ENCODE data around the gene FBLN2. TPM values are rescaled to one million over a fixed set of nuclear protein-coding genes. Genes with fewer than 3 reads are reported as not detected.
"Not testable (repeated sequence)": the region's sequence is repeated elsewhere in the genome, so short reads cannot be mapped to it uniquely, and the experiment has no call there.

FBLN2 gene
- total and polyA plus RNA-seq, 2 donors, result 132 to 246 TPM

- WGBS, result 54% methylated on average over 15 of the region's 15 CpGs
- H3K36me3 ChIP-seq (ENCODE audit: insufficient read depth), result no peaks in the 10 kb centered on the region
- no peak for DNase-seq (ENCODE audit: extremely low spot score)
- no peak overlapping the region for H3K27ac ChIP-seq (ENCODE audit: low read depth)
- no peaks in the 10 kb centered on the region for H3K4me1 ChIP-seq (ENCODE audit: insufficient read depth)
- no peak overlapping the region for H3K4me3 ChIP-seq (ENCODE audit: low read depth, low read length)
Measured at GRCh38 chr3:13518516-13518953, 30.4 kb upstream of the FBLN2 start.

DNA sequence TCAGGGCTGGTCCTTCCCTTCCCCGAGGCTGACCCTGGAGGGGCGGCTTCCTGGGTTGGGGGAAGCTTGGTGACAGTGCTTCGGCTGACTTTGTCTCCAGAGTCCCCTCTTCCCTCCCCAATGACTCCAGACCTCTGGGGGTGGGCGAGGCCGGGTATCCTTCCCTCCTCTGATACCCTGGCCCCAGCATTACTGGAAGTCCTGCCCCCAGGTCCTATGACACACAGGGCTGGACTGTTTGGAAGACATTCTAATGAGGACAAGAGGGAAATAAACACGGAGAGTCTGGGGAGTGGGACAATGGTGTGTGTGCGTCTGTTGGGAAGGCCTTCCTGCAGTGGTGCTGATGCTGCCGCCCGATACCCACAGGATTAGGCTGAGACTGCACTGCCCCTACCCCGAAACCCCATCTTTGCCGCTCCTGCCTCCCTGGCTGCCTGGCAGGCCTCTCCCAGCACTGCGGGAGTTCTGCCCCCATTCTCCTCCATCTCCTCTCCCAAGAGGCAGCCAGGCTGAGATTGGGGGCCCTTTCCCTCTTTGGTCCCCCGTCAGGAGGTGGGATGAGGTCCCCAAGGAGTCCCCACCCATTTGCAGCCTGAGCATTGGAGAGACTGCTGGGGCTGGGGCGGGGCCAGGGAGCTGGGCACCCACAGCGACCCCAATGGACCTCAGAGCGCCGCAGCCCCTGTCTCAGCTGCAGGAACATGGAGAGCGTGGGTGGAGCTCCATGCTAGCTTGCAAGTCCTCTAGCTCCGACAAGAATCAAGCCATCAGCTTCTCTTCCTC, 29.7 kb upstream of the FBLN2 start:
- Histone ChIP-seq H3K4me3 (ENCODE audit: low read depth, low read length) (no peak overlapping the region), H3K27ac (ENCODE audit: low read depth) (no peak overlapping the region), H3K36me3 (ENCODE audit: insufficient read depth) (no peaks in the 10 kb centered on the region), H3K4me1 (ENCODE audit: insufficient read depth) (no peaks in the 10 kb centered on the region)
- DNase-seq (ENCODE audit: extremely low spot score), result no peak
- 85% methylated on average over 19 of the region's 19 CpGs for WGBS

GRCh38 chr3:13520326-13520880, 28.5 kb upstream of the FBLN2 start:
- Histone ChIP-seq H3K4me1 (ENCODE audit: insufficient read depth) (no peaks in the 10 kb centered on the region), H3K36me3 (ENCODE audit: insufficient read depth) (no peaks in the 10 kb centered on the region), H3K27ac (ENCODE audit: low read depth) (no peak overlapping the region), H3K4me3 (ENCODE audit: low read depth, low read length) (no peak overlapping the region)
- 96% methylated on average over 9 of the region's 9 CpGs for WGBS
- DNase-seq (ENCODE audit: extremely low spot score), result no peak

- H3K4me3 ChIP-seq (ENCODE audit: low read depth, low read length), result no peak overlapping the region
- H3K27ac ChIP-seq (ENCODE audit: low read depth), result no peak overlapping the region
- H3K36me3 ChIP-seq (ENCODE audit: insufficient read depth), result no peaks in the 10 kb centered on the region
- DNase-seq (ENCODE audit: extremely low spot score), result no peak
- H3K4me1 ChIP-seq (ENCODE audit: insufficient read depth), result no peaks in the 10 kb centered on the region
- WGBS, result 63% methylated on average over 6 of the region's 6 CpGs
Measured at GRCh38 chr3:13521309-13521708, 27.6 kb upstream of the FBLN2 start.

DNA sequence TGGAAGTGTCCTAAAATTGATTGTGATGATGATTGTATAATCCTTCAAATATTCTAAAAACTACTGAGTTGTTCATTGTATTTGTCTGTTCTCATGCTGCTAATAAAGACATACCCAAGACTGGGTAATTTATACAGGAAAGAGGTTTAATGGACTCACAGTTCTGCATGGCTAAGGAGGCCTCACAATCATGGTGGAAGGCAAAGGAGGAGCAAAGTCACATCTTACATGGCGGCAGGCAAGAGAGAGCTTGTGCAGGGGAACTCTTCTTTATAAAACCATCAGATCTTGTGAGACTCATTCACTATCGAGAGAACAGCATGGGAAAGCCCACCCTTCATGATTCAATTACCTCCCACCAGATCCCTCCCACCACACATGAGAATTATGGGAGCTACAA, 27.2 kb upstream of the FBLN2 start:
- 94% methylated on average over 2 of the region's 2 CpGs for WGBS
- not testable (repeated sequence) for H3K4me3 ChIP-seq (ENCODE audit: low read depth, low read length); H3K36me3 ChIP-seq (ENCODE audit: insufficient read depth); DNase-seq (ENCODE audit: extremely low spot score); H3K4me1 ChIP-seq (ENCODE audit: insufficient read depth); H3K27ac ChIP-seq (ENCODE audit: low read depth)

DNA sequence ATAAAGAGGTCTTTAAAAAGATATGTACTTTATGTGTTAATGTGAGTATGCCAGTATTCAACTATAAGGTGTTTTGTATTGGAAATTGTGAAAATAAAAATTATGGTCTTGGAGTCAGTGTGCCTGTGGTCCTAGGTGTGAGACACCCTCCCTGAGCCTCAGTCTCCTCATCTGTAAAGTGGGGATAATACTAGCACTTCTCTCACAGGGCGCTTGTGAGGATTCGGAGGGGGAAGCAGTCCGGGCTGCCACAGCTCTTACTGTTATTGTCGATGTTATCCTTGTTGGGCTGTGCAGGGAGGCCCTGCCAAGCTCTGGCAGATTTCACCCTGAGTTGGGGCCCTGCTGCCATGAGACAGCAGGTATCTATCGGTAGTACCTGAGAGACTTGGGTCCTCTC, 26.7 kb upstream of the FBLN2 start:
- DNase-seq (ENCODE audit: extremely low spot score), result no peak
- H3K36me3 ChIP-seq (ENCODE audit: insufficient read depth), result no peaks in the 10 kb centered on the region
- no peak overlapping the region for H3K4me3 ChIP-seq (ENCODE audit: low read depth, low read length)
- WGBS, result 91% methylated on average over 5 of the region's 5 CpGs
- H3K27ac ChIP-seq (ENCODE audit: low read depth), result no peak overlapping the region
- H3K4me1 ChIP-seq (ENCODE audit: insufficient read depth), result no peaks in the 10 kb centered on the region

DNA sequence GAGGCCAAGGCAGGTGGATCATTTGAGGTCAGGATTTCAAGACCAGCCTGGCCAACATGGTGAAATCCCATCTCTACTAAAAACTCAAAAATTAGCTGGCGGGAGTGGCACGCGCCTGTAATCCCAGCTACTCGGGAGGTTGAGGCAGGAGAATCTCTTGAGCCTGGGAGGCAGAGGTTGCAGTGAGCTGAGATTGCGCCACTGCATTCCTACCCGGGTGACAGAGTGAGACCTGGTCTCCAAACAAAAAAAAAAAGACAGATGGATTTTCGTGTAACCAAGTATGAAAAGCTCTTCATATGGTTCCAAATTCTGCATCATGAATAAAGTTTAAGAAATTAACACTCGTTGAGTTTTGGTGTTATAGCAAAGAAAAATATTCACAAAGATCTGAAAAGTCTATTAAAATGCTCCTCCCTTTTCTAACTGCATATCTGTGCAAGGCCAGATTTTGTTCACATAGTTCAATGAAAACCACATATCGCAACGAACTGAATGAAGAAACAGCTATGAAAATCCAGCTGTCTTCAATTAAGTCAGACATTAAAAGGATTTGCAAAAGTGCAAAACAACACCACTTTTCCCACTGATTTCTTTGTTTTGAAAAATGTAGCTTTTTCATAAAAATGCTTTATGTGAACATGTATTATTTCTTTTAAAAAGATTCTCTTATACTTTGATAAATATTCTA, 23.8 kb upstream of the FBLN2 start:
- DNase-seq (ENCODE audit: extremely low spot score), result no peak

DNA sequence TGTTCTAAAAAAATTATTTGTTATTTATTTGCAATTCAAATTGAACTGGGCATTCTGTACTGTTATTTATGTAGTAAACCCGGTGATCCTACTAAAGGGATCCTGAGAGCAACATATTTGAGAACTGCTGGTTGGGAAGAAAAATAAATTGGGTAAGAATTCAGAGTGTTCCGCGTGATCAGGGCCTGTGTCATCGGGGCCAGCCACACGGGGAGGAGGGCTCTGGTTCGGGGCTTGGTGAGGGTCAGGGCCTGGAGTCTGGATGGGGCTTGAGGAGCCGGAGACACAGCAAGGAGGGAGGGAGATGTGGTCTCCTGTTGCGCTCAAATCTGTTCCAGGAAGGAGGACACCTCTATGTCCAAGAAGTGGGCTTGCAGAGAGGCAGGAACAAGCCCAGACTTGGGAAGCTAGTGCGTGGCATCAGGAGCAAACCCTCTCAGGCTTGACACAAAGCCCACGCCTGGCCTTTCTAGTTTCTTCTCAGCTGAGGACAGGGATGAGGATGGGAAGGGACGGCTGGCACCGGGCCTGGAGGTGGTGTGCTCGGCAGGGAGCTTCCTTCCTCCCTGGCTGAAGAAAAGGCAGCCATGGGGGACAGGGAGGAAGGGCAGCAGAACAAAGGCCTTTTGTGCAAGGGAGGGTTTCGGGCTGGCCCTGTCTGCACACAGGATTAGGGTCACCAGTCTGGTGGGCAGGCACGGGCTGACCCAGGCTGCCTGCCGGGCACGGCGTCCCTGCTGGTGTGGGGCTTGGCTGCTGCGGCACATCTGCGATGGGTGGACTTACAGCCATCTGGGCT, 22.9 kb upstream of the FBLN2 start:
- no peak for DNase-seq (ENCODE audit: extremely low spot score)
- 70% methylated on average over 20 of the region's 20 CpGs for WGBS
- H3K4me3 ChIP-seq (ENCODE audit: low read depth, low read length), result no peak overlapping the region

More for the DNA sequence above, 23.8 kb upstream of the FBLN2 start:
- Histone ChIP-seq H3K4me1 (ENCODE audit: insufficient read depth) (no peaks in the 10 kb centered on the region), H3K27ac (ENCODE audit: low read depth) (no peak overlapping the region), H3K36me3 (ENCODE audit: insufficient read depth) (no peaks in the 10 kb centered on the region), H3K4me3 (ENCODE audit: low read depth, low read length) (no peak overlapping the region)
- WGBS, result 73% methylated on average over 10 of the region's 10 CpGs

DNA sequence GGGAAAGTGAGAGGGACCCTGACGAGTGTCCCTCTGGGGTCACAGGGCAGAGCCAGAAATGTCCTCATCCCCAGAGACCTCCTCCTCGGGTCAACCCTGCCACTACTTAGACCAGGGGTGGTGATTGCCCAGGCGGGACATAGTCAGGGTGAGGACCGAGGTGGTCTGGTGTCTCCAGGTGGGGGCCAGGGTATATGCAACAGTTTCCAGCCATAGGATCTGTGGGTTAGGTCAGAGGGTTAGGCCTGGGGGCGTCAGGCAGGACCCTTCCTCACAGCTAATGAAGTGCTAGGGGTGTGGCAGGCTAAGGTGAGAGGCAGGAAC, 22.3 kb upstream of the FBLN2 start:
- no peak for DNase-seq (ENCODE audit: extremely low spot score)
- no peak overlapping the region for H3K27ac ChIP-seq (ENCODE audit: low read depth)
- no peaks in the 10 kb centered on the region for H3K4me1 ChIP-seq (ENCODE audit: insufficient read depth)
- H3K36me3 ChIP-seq (ENCODE audit: insufficient read depth), result no peaks in the 10 kb centered on the region
- no peak overlapping the region for H3K4me3 ChIP-seq (ENCODE audit: low read depth, low read length)
- WGBS, result 87% methylated on average over 5 of the region's 5 CpGs

More for the DNA sequence above, 22.9 kb upstream of the FBLN2 start:
- no peaks in the 10 kb centered on the region for H3K36me3 ChIP-seq (ENCODE audit: insufficient read depth)
- no peaks in the 10 kb centered on the region for H3K4me1 ChIP-seq (ENCODE audit: insufficient read depth)
- H3K27ac ChIP-seq (ENCODE audit: low read depth), result no peak overlapping the region

DNA sequence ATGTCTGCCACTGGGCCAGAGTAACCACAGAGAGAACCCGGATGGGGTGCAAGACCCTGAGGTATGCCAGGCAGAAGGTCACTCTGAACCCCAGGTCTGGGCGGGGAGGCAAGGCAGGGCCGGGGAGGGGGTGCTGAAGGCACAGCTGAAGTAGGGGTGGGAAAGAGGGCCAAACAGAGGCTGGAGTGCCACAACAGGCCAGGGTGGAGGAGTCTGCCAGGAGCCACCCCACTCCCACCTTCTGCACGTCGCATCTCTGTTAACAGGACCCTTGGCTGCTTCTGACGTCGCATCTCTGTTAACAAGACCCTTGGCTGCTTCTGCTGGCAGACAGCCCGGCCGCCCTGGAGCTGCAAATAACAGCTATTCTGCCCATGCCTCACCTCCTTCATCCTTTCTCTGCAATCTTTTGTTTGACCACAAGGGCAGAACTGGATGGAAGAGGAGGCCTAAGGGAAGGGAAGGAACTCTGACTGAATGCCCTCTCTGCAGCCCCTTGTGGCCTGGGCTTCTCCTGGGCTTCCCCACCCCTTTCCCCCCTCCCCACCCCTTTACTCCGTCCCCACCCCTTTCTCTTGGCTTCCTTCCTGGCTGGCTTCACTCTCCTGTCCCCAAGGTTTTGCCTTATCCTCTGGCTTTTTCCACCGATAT, 20.6 kb upstream of the FBLN2 start:
- no peaks in the 10 kb centered on the region for H3K36me3 ChIP-seq (ENCODE audit: insufficient read depth)
- H3K27ac ChIP-seq (ENCODE audit: low read depth), result no peak overlapping the region
- no peak for DNase-seq (ENCODE audit: extremely low spot score)
- 49% methylated on average over 11 of the region's 11 CpGs for WGBS
- no peak overlapping the region for H3K4me3 ChIP-seq (ENCODE audit: low read depth, low read length)
- H3K4me1 ChIP-seq (ENCODE audit: insufficient read depth), result no peaks in the 10 kb centered on the region

DNA sequence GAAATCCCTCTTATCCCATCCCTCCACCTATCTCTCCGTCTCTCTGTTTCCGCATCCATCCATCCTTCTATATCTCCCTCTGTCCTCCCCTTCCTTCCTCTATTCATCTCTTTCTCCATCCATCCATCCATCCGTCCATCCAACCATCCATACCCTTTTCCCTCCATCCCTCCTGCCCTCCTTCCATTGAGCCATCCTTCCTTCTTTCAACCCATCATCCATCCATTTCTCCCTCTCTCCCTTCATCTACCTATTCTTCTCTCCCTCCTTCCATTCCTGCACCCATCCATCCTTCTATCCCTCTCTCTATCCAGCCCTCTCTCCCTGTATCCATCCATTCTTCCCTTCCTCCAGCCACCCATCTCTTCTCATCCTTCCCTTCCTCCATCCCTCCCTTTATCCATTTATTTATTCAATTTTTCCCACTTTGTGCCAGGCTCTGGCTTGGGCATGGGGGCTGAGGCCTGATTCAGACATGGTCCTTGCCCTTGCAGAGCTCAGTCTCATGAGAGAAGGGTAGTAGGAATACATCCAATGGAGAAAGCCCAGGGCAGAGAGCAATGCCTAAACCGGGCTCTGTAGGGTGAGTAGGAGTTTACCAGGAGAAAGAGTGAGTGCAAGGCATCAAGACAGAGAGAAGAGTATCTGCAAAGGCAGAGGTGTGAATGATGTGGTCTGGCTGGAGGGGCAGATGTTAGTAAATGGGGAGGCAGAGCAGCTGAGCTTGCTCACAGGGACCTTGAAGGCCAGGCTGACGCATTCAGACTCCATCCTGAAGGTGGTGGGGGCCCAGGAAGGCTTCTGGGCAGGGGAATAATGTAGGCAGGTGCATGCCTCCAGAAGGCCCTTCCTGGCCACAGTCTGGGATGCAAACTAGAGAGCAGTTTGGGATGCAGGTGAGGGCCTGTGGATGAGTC, 19.5 kb upstream of the FBLN2 start:
- H3K4me1 ChIP-seq (ENCODE audit: insufficient read depth), result no peaks in the 10 kb centered on the region
- no peak overlapping the region for H3K4me3 ChIP-seq (ENCODE audit: low read depth, low read length)
- H3K36me3 ChIP-seq (ENCODE audit: insufficient read depth), result no peaks in the 10 kb centered on the region
- no peak for DNase-seq (ENCODE audit: extremely low spot score)
- WGBS, result 88% methylated on average over 5 of the region's 5 CpGs
- H3K27ac ChIP-seq (ENCODE audit: low read depth), result no peak overlapping the region

DNA sequence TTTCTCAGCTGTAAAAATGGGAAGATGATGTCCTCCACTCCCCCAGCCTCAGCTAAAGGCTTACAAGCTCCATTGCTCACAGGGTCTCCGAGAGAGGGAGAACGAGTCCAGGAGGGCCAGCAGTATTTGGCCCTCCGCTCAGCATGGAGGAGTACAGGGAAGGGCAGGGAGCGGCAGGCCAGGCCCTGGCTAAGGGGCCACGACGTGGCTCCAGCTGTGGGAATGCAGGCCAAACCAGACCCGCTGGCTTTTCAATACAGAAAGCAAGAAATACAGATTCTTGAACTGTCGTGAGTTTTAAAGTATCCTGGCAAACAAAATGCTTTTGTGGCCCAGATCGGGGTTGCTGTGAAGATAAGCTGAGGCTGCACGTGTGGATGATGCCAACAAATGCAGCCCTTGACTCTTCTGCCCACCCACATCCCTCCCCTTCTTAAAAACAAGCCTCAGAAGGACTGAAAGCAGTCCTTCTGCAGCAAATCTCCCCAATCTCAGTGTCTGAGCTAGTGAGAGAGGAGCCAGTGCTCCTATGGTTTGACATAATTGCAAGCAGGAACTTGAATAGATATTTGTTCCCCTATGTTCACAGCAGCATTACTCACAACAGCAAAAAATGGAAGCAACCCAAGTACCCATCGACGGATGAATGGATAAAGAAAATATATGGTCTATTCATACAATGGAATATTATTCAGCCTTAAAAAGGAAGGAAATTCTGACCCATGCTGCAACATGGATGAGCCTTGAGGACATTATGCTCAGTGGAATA, 18.5 kb upstream of the FBLN2 start:
- WGBS, result 65% methylated on average over 12 of the region's 12 CpGs
- no peaks in the 10 kb centered on the region for H3K4me1 ChIP-seq (ENCODE audit: insufficient read depth)
- H3K4me3 ChIP-seq (ENCODE audit: low read depth, low read length), result no peak overlapping the region
- no peak for DNase-seq (ENCODE audit: extremely low spot score)
- no peak overlapping the region for H3K27ac ChIP-seq (ENCODE audit: low read depth)
- H3K36me3 ChIP-seq (ENCODE audit: insufficient read depth), result no peaks in the 10 kb centered on the region
